Activated CD4-positive, alpha-beta T cell treated with anti-CD3 and anti-CD28 coated beads, Interleukin-2, amount 50 U/mL, for 16 hours (primary cell): Measurements from ENCODE around the gene PRKCE.

Experiments
- DNase-seq: peaks from one replicate; pipeline ENCODE4 v3.0.0-alpha.2; 2020

The PRKCE gene

GRCh38 chr2:45759310-45759851, 107.9 kb downstream of the PRKCE start:
- no peak for DNase-seq

GRCh38 chr2:45761635-45762034, 110.2 kb downstream of the PRKCE start:
- no peak for DNase-seq

DNA sequence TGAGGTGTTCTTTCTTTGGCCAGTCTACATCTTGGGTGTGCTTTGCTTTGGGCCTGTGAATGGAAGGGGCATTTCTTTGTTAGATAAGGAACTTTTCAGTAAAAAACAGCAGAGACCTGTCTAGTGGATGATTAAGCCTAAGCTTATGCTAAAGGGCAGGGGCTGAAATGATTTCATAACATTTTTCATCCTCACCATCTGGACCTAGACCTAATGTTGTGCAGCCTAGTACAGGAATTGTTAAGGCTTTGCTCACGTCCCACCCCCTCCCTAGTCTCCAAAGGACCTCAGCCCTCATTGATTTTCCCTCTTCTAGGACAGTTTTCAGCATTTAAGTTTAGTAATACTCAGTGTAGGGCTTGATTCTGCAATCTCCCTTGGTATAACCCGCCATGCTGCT, 111.8 kb downstream of the PRKCE start:
- no peak for DNase-seq

DNA sequence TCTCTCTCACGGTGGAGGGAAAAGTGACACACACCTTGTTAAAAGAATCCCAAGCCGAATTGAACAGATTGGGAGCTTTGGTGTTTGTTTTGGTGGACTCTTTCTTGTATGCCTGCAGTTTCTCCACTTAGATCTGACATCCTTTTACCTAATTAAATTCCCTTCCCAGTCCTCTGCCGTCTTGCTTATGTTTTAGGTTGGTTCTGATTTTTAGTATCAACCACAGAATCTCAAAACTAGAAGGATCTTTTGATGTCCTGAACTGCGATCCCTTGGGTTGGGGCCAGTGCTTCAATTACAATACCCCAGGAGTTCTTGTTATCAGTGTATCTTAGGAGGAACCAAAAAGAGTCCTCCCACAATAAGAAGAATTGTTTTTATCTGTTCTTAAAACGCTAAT, 112.3 kb downstream of the PRKCE start:
- DNase-seq, result no peak

DNA sequence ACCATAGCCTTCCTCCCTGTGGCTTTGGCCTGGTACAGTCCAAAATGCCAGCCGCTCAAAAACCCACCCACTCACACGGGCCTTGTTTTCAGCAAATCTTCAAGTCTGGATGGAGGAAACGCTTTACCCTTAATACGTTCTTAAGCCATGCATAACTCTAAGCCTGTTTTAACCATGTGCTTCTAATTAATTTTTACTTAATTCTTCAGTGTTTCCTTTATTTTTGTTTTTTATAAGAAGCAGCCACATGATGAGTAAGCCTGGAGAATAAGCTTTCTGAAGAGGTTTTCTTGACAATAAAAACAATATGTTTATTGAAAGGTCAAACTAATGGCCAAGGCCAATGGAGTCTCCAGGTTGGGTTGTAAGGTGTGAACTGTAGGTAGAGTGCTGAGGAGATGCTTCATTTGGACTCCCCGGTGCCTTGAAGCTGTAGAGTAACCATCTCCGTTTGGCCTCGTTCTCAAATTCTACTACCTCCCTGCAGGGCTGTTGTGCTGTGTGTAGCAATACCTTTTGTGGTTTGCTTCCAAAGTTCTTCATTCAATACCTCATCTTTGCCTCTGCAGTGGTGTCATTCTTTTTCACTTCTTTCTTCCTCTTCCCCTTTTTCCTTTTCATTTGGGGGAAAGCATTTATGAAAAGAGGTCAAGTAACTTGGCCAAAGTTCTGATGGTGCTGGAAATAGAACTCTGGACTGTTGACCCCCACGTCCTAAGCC, 113.7 kb downstream of the PRKCE start:
- no peak for DNase-seq

DNA sequence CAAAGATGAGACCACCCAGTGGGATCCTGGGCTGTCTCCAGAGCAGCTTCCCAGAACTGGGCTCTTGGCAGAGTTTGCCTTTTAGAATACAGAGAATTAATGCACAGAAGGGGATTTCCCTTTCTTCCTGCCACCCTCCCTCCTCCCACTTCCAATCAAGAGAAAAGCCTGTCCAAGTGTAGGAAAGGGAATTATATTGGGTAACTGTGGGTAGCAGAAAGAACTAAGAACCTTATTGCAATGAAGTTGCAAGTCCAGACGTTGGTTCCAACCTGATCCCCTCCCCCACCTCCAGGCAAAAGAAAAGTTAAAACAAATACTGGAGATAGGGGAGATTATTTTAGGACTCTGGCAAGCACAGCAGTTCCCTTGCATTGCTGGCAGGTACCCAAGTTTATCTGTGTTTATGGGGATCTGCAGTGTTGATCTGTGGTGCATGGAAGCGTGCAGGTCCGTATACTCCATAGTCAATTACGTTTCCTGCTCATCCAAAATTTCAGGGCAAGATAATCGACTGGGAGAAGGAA, 114.3 kb downstream of the PRKCE start:
- DNase-seq, result no peak

DNA sequence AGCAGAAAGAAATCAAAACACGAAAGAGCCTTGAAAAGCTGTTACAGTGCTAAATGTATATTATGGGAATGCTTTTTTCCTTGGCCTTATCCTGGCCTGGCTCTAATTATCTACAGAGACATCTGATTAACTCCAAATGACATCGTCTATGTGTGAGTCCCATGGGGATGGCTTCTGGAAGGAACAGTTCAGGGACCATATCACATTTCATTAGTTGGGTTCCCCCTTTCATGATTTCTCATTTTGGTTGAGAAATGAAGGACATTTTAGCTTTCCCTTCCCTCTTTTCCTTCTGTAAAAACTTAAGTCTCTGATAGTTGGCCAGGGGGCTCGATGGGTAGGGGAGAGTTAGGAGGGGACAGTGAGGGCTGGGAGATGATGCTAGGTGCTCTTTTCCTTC, 116.7 kb downstream of the PRKCE start:
- DNase-seq, result no peak

GRCh38 chr2:45769056-45769455, 117.6 kb downstream of the PRKCE start:
- DNase-seq, result no peak

DNA sequence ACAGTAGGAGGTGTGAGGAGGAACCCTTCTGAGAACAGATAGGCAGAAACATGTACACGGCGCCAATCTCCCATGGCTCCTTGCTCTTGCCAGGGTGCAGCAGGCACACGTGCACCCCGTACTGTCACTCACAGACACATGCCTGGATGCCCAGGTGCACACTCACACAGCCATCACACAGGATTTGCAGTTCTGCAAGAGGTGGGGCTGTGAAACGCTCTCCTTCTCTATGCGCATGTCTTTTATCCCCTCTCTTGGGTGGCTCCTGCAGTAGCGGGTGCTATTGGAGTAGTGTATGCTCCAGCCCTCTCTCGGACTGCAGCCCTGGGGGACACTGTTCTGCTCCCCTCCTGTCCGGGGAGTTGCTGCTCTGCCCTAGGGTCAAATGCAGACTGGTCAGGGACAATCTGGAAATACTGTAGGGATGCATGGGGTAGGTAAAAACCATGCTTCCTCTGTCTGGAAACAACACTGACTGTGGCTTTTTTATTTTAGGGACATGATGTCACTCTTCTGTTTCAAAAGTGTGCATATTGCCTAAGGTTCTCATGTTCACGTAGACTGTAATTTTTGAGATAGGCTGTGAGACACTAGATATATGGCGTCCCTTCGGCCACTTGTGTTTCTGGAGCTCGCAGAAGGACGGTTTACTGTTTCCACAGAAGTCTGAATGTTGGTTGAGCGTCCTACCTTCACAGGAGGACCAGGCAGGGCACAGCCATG, 118.5 kb downstream of the PRKCE start:
- no peak for DNase-seq

DNA sequence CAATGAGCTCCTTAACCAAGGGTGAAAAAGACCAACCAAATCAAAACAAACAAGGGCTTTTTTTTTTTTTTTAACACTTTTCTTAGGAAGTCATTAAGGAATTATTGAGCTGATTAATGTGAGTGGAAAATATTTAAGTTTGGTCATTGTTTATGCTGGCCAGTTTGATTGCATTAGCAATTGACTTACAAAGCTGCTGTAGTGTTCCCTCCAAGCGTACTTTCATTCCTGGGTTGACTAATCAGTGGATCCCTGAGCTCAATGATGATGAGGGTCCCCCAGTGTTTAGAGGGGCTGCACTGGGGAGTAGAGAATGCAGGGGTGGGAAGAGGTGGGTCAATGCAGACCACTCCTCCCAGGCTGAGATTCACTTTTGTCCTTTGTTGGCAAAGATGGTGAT, 119.3 kb downstream of the PRKCE start:
- no peak for DNase-seq

DNA sequence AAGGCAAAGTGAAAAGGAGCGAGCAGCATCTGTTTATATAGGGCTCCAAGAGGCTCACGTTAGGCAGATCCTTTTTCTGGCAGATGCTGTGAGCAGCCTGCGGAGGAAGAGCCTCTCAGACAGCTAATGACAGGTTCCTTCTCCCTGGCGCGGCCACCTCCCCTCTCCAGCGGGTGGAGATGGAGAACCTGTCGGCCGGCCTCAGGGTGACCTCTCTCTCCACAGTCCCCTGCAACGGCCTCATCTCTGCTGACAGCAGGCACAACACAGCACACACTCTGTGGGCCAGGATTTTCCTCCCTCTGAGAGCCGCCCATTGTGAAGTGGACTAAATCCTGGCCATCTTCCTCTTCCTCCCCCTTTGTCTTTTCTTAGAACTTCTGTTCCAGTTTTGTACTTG, 119.8 kb downstream of the PRKCE start:
- DNase-seq, result no peak

- no peak for DNase-seq
Observed at GRCh38 chr2:45772038-45772437, 120.6 kb downstream of the PRKCE start.

- no peak for DNase-seq
Observed at GRCh38 chr2:45773909-45774308, 122.4 kb downstream of the PRKCE start.

DNA sequence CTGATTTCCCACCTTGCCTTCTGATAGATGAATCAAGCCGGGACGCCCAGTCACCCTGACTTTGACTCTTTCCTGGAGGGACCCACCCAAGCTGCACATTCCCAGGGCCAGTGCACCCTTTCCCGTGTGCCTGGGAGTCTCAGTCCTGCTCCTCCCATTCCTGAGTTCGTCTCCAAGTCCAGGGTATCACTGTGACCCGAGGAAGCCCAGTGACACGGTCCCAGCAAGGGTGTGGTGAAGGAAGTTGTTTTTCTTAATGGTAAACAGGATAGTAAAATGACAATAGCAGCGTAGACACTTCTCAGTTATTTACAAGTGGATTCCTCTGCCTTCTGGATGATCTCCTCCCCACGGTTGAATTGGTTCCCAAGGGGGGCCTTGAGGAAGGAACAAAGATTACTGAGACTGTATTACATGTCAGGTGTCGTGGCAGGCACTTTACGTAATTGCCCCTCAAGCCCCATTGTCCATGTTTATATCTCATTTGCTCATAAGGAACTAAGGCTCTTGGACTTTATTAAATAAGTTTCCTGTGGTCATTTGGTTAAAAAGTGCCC, 123.3 kb downstream of the PRKCE start:
- no peak for DNase-seq

DNA sequence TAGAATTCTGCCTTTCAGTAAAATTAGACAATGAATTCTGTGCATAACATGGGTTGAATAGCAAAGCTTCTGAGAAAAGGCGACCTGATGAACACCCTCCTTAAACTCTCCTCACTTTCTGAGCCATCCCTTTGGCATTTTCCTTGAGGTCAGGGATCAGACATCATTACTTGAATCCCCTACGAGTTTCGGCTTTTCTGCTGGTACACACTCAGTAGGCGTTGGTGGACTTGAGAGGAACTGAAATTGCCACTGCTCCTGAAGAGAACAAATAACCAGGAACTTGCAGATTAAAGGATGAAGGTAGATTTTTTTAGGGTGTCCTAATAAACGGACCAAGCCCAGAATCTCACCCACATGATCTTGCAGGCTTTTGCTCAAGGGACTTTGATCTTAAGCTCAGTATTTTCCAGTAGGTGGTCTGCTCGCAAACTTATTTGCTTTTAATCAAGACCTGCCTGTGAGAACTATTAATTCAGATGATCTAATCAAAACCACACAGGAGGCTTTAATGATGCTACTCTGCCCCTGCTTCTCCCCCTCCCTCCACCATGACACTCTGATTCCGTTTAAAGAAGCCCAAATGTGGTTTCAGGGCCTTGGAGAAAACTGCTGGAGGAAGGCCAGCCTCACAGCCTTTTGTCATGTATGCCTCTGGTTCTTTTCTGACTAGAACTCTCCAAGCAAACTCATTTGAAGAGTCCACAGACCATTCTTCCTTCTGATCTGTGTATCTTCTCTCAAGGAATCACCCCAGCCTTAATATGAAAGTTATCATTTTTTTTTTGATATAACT, 124.9 kb downstream of the PRKCE start:
- no peak for DNase-seq

DNA sequence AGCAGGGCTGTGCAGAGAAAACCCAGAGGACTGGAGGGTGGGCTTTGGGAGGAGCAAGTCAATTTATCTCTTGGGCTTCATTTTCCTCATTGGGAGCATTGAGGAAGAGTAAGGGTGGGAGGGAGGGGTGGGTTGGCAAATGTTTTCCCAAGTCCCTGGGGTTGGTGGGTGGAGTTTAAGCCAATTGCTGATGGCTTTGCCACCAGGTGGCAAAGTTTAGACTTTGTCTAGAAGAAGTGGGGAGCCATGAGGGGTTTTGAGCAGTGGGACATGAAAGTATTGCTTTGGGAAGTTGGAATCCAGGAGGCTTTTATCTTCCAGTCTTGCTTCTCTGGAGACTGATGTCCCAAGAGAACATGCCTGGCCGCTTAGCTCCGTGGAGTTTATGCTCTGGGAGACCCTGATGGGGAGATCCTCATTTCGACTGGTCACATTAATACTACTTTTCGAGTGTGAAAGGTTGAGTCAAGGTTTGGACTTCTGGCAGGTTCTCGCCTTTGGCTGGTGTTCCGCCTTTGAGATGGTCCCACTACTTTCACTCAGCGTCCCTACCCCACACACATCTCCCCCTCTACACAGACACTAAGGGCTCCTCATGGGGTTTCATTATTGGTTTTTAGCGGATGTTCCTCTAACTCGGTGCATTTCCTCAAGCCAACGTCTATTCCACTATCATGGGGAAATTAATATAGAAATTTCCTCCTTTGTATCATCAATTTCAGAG, 126.7 kb downstream of the PRKCE start:
- no peak for DNase-seq

DNA sequence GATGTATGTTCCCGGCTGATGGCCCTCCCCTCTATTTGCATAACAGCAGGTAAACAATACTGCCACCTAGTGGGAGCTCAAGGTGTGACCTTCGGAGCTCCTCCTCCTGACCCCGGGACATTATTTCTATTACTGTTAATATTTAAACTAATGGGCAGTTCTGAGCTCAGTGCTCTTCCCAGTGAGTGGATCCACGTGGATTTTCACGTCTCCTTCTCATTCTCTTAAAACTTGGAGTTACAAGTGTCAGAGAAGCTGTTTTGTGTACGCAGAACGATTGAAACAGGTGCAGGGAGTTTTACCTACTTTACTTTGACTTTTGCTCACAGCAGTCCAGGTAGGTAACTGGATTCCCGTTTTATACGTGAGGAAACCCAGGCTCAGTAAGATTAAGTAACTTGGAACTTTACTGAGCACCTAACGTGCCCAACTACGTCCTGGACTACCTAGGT, 127.3 kb downstream of the PRKCE start:
- DNase-seq, result peak; percentile 75

DNA sequence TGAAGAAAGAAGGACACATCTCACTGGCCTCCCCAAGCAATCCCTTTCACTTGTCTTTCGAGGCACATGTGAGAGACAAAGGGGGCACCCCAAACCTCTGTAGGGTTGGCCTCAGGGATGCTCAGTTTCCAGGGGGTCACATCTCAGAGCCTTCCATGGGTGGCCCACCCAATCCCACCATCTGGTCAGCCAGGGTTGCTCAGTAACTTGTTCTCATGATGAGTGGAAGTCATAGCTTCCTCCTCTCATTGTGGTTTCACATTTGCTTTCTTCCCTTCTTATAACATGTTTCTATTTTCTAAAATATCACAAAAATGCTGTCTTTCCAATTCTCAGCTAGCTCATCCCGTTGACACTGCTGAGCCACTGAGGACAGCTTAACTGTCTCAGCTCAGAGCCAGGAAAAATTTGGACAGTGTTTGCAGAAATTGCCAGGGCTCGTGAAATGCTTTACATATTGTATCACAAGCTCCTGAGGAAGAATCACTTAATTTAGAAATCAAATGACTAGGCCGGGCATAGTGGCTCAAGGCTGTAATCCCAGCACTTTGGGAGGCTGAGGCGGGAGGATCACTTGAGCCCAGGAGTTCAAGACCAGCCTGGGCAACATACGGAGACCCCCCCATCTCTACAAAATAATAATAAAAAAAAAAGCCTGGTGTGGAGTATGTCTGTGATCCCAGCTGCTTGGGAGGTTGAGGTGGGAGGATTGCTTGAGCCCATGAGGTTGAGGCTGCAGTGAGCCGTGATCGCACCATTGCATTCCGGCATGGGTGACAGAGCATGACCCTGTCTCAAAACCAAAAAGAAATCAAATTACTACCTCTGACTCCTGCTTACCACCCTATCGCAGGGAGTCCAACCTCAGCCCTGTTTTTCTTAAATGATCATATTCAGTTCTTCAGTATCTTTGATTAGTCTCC, 129.3 kb downstream of the PRKCE start:
- no peak for DNase-seq

DNA sequence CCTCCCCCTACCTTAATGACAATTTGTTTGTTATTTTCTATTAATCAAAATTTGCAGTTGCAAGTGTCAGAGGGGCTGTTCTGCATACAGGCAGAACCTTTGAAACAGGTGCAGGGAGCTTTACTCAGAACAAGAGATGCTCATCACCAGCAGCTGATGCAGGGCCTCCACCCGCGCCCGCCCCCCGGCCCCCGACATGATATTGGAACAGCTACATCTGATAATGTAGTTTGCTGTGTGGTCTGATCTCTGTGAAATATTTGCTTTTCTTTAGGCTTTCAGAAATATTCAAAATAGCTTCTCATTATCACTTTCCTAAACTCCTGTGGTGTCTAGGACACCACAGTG, 130.0 kb downstream of the PRKCE start:
- no peak for DNase-seq

DNA sequence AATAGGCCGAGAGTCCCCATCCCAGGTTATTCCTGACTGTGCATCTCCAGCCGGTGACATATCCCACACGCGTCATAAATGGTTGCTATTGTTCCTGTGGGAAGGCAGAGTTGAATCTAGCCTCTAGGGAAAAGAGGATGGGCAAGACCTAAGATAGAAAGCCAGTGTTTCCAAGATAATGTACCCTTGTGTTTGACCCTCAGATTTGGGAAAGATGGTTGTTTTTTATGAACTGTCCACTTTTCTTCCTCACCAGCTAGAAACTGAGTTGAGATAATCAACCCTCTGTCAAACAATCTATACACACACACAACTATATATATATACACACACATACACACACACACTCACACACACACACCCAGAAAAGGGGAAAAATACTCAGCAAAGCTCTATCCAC, 131.0 kb downstream of the PRKCE start:
- DNase-seq, result no peak

DNA sequence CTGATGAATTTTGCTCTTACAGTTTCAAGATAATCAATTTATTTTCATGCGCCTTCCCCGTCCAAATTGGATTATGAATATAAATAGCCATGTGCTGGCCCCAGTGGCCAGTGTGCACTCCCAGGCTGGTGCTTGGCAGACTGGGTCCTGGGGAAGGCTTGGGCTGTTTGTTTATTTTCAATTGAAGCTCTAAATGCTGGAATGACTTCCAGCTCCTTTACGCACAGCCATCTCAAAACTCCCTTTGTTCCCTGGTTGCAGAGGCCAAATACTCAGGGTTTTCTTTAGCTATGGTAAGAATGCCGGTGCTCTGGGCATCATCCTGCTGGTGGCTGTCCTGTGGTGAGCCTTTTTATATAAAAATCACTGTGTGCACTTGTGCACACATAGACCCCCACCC, 131.5 kb downstream of the PRKCE start:
- no peak for DNase-seq
